HCT116 (cell line): ENCODE results near the gene ELMOD3. TPM values are rescaled to one million over a fixed set of nuclear protein-coding genes. Genes with fewer than 3 reads are reported as not detected.

Source experiments
- ATAC-seq: fragments of 200-7000 bp; cut with Tn5 transposase; 2 replicates; pipeline ENCODE4 v1.9.1; 2020; ENCODE audit warnings: mild to moderate bottlenecking, moderate library complexity
- BruUV-seq: library from RNA; stranded (reverse); fragments of 400-500 nt; replicated peaks from 2 replicates; lab custom pipeline; 2021; lab: Mats Ljungman, UMichigan
- CTCF ChIA-PET: fragments of 300-600 bp; sonication (Branson Sonifier 250); formaldehyde crosslinking; loops from one replicate; lab custom pipeline; 2021; ENCODE audit warnings: antibody characterized with exemption; lab: Charles Lee
- POLR2A ChIA-PET: fragments of 300-600, 350-600 bp; sonication (Branson Sonifier 250); formaldehyde crosslinking; loops from one replicate; lab custom pipeline; 2021; ENCODE audit warnings: antibody characterized with exemption; lab: Charles Lee
- RAD21 ChIA-PET, 2 experiments: fragments of 300-600 bp; sonication (Branson Sonifier 250); formaldehyde crosslinking; loops; one replicate each; lab custom pipeline; 2023; ENCODE audit warnings: low total read pairs in 2 of 2; ENCODE audit not compliant: uncharacterized antibody in 2 of 2, unreplicated experiment in 2 of 2, low non-redundant PET in 1 of 2; lab: Charles Lee
- DNase-seq: peaks from one replicate; pipeline ENCODE4 v3.0.0-alpha.2; 2010; ENCODE audit warnings: low read depth, low spot score
- H2AFZ ChIP-seq: fragments of 200-600 bp; shearing (Covaris generic), sonication (generic); 2 replicates; pipeline ENCODE4 v1.6.1; 2017; ENCODE audit warnings: low read depth, mixed run types, mixed read lengths, antibody characterized with exemption, low read length; ENCODE audit not compliant: poor library complexity, severe bottlenecking
- H3K27ac ChIP-seq: 2 replicates; pipeline ENCODE4 v1.5.1; 2012; ENCODE audit warnings: low read depth, low read length
- H3K27me3 ChIP-seq: fragments of 200-600 bp; sonication (generic); 2 replicates; pipeline ENCODE4 v1.6.1; 2016; ENCODE audit warnings: mixed run types, low read length, mixed read lengths; ENCODE audit not compliant: insufficient read depth
- H3K36me3 ChIP-seq, 2 experiments: fragments of 200-500 bp in 1 of 2; fragments of 200-600 bp in 1 of 2; sonication (Bioruptor generic) in 1 of 2; sonication (generic) in 1 of 2; 2 replicates each; pipeline versions ENCODE4 v1.5.1 to v1.6.1; 2014 to 2016; ENCODE audit warnings: low read length in 2 of 2, inconsistent platforms in 1 of 2, mixed read lengths in 1 of 2, mixed run types in 1 of 2; ENCODE audit not compliant: insufficient read depth in 2 of 2, control insufficient read depth in 1 of 2
- H3K4me1 ChIP-seq, 2 experiments: fragments of 200-600 bp in 1 of 2; sonication (generic) in 1 of 2; 2 replicates each; pipeline versions ENCODE4 v1.5.1 to v1.6.1; 2012 to 2017; ENCODE audit warnings: low read length in 2 of 2, inconsistent platforms in 1 of 2, mild to moderate bottlenecking in 1 of 2, mixed read lengths in 1 of 2, mixed run types in 1 of 2, moderate library complexity in 1 of 2; ENCODE audit not compliant: insufficient read depth in 2 of 2, control insufficient read depth in 1 of 2
- H3K4me2 ChIP-seq: fragments of 200-600 bp; sonication (generic); 2 replicates; pipeline ENCODE4 v1.6.1; 2017; ENCODE audit warnings: mixed run types, low read length, mixed read lengths
- H3K4me3 ChIP-seq, 2 experiments: fragments of 200-600 bp in 1 of 2; sonication (generic) in 1 of 2; replicated peaks in 1 of 2; 2 replicates each; pipeline ENCODE4 v1.5.1; 2011 to 2016; ENCODE audit warnings: low read length in 2 of 2, control low read depth in 1 of 2, low read depth in 1 of 2, mild to moderate bottlenecking in 1 of 2, mixed read lengths in 1 of 2, mixed run types in 1 of 2
- H3K79me2 ChIP-seq: fragments of 200-600 bp; sonication (generic); 2 replicates; pipeline ENCODE4 v1.6.1; 2017; ENCODE audit warnings: mild to moderate bottlenecking, mixed run types, low read length, moderate library complexity, mixed read lengths; ENCODE audit not compliant: insufficient read depth
- H3K9ac ChIP-seq: fragments of 200-600 bp; sonication (generic); 2 replicates; pipeline ENCODE4 v1.6.1; 2016; ENCODE audit warnings: low read length, mixed read lengths
- H3K9me2 ChIP-seq: fragments of 200-600 bp; sonication (generic), shearing (Covaris generic); 2 replicates; pipeline ENCODE4 v1.6.1; 2017; ENCODE audit warnings: mixed run types, mild to moderate bottlenecking, moderate library complexity; ENCODE audit not compliant: insufficient read depth
- H3K9me3 ChIP-seq, 2 experiments: fragments of 200-500 bp in 1 of 2; fragments of 200-600 bp in 1 of 2; sonication (Bioruptor generic) in 1 of 2; sonication (generic) in 1 of 2; 2 replicates each; pipeline ENCODE4 v1.6.1; 2014 to 2017; ENCODE audit warnings: low read length in 2 of 2, mixed read lengths in 2 of 2, inconsistent platforms in 1 of 2, low read depth in 1 of 2, mild to moderate bottlenecking in 1 of 2, mixed run types in 1 of 2, moderate library complexity in 1 of 2; ENCODE audit not compliant: control insufficient read depth in 1 of 2, insufficient read depth in 1 of 2
- H4K20me1 ChIP-seq: fragments of 200-600 bp; sonication (generic), shearing (Covaris generic); 2 replicates; pipeline ENCODE4 v1.6.1; 2017; ENCODE audit warnings: mixed run types, mild to moderate bottlenecking, moderate library complexity; ENCODE audit not compliant: insufficient read depth
- CTCF ChIP-seq, 3 experiments: fragments of 200-600 bp in 1 of 3; sonication (generic) in 1 of 3; IDR thresholded peaks in 2 of 3; conservative IDR thresholded peaks in 1 of 3; 2 replicates each; pipeline ENCODE4 v1.5.1; 2012 to 2017; ENCODE audit warnings: low read depth in 2 of 3, low read length in 2 of 3, antibody characterized with exemption in 1 of 3, borderline replicate concordance in 1 of 3, control low read depth in 1 of 3, mild to moderate bottlenecking in 1 of 3, mixed read lengths in 1 of 3, mixed run types in 1 of 3, moderate library complexity in 1 of 3; ENCODE audit not compliant: insufficient read depth in 1 of 3
- EGR1 ChIP-seq: IDR thresholded peaks from 2 replicates; pipeline ENCODE4 v1.6.1; 2012; ENCODE audit warnings: low read depth
- FOSL1 ChIP-seq: IDR thresholded peaks from 2 replicates; pipeline ENCODE4 v1.6.1; 2012; ENCODE audit warnings: low read depth
- POLR2A ChIP-seq: IDR thresholded peaks from 2 replicates; pipeline ENCODE4 v1.7.0; 2011; ENCODE audit warnings: borderline replicate concordance; ENCODE audit not compliant: insufficient read depth, insufficient read length; ENCODE audit errors: extremely low read depth
- POLR2AphosphoS5 ChIP-seq: IDR thresholded peaks from 2 replicates; pipeline ENCODE4 v1.6.1; 2011; ENCODE audit warnings: mild to moderate bottlenecking, low read depth, low read length, moderate library complexity
- REST ChIP-seq: IDR thresholded peaks from 2 replicates; pipeline ENCODE4 v1.6.1; 2012; ENCODE audit warnings: low read depth
- SP1 ChIP-seq: IDR thresholded peaks from 2 replicates; pipeline ENCODE4 v1.6.1; 2012; ENCODE audit warnings: low read depth
- intact Hi-C: fragments of 100-400 bp; cut with micrococcal nuclease; formaldehyde crosslinking; loops from 2 replicates; pipeline ENCODE4 v1.10.0; 2022
- total RNA-seq: library from RNA; stranded (reverse); gene quantifications from one replicate; pipeline ENCODE4 v1.2.1, GENCODE V29; 2021; ENCODE audit not compliant: unreplicated experiment

ELMOD3 gene
- total RNA-seq, 1 experiment from 2014 or later = 9.2 TPM

- no peaks in the 10 kb centered on the region for H3K79me2 ChIP-seq
- DNase-seq = no peak
- peak overlapping the region; percentile 40 for H3K27ac ChIP-seq
- peaks cover 35 to 43% of the 10 kb centered on the region in 2 experiments; a peak in 3 of 4 replicates for H3K4me1 ChIP-seq
- peak overlapping the region; percentile 63 for H3K4me2 ChIP-seq
- no peaks in the 10 kb centered on the region for H3K36me3 ChIP-seq
- POLR2A ChIA-PET = interaction anchor here (1.1 to 15.9 kb wide), 2 partner anchors 124 to 140 kb away, joined by 3 to 236 read pairs; partner anchors contain the start of genes GGCX and MAT2A
- intact Hi-C loops = loop anchor here (2.0 kb wide), 2 partner anchors 77 to 117 kb away; partner anchors contain the start of gene MAT2A
- RAD21 ChIA-PET = interaction anchor here (0.7 to 4.0 kb wide), 7 partner anchors 78 to 216 kb away, joined by 3 to 25 read pairs (median 4); partner anchors contain the start of gene MAT2A (in 1 of the 2)
- no TSS peak for BruUV-seq
- CTCF ChIA-PET = interaction anchor here (0.7 to 4.8 kb wide), 5 partner anchors 8 to 129 kb away, joined by 3 to 118 read pairs (median 6); partner anchors contain the start of genes ELMOD3 and MAT2A
- no peaks in the 10 kb centered on the region for H3K27me3 ChIP-seq
- no peaks in the 10 kb centered on the region for H4K20me1 ChIP-seq
- H2AFZ ChIP-seq = no peak overlapping the region
- H3K9me3 ChIP-seq = no peaks in the 10 kb centered on the region
- no peak for ATAC-seq
- no peaks in the 10 kb centered on the region for H3K9me2 ChIP-seq
- no peak for TF ChIP-seq REST
- TF ChIP-seq POLR2A = no peak
- no peak for TF ChIP-seq EGR1
- TF ChIP-seq POLR2AphosphoS5 = no peak
- TF ChIP-seq CTCF (IDR thresholded peaks at IDR 0.05 in 2 of 3, conservative IDR thresholded peaks at IDR 0.05 in 1 of 3; ENCODE audit: borderline replicate concordance in 1 of 3, insufficient read depth in 1 of 3, low read depth in 2 of 3, low read length in 2 of 3) = no peak
- no peak for TF ChIP-seq SP1
- no peak for TF ChIP-seq FOSL1
- H3K9ac ChIP-seq = no peak overlapping the region
- H3K4me3 ChIP-seq = no peak overlapping the region
Measured at GRCh38 chr2:85421260-85422071, 66.9 kb downstream of the ELMOD3 start.
